ENCODE data around the gene CA4. TPM values are rescaled to one million over a fixed set of nuclear protein-coding genes. Genes with fewer than 3 reads are reported as not detected.
A peak's percentile ranks its signal among the peaks of the same experiment; 100 is the strongest.

The CA4 gene
- total and polyA plus RNA-seq, 10 donors, result 1.7 to 19.3 (median 8.1) TPM

GRCh38 chr17:60130466-60130865 lies 19.3 kb upstream of the CA4 start:
- TF ChIP-seq POLR2A (IDR thresholded peaks at IDR 0.05), result no peak
- TF ChIP-seq CTCF (IDR thresholded peaks at IDR 0.05 in 8 of 11, conservative IDR thresholded peaks at IDR 0.05 in 3 of 11), result no peak
- no peak for TF ChIP-seq POLR2AphosphoS5 (IDR thresholded peaks at IDR 0.05)
- H3K27ac ChIP-seq, result no peak overlapping the region
- no peaks in the 10 kb centered on the region for H3K27me3 ChIP-seq (replicated peaks in 1 of 7)
- no peak for DNase-seq
- H3K9me3 ChIP-seq, result no peaks in the 10 kb centered on the region
- WGBS, 5 donors, result 75 to 90% (median 80%) methylated on average over 3 of the region's 3 CpGs
- H3K36me3 ChIP-seq, result peaks cover 0 to 12% (median 0%) of the 10 kb centered on the region in 6 donors
- no peak overlapping the region for H3K4me3 ChIP-seq
- H3K4me1 ChIP-seq, result peaks cover 7 to 25% (median 22%) of the 10 kb centered on the region in 6 donors
- intact Hi-C loops (cut with DNase I; ENCODE audit: low total_unique reads), result no loop called here

GRCh38 chr17:60134396-60135150 lies 15.2 kb upstream of the CA4 start:
- peak in 1 of 3 donors; percentile 25 for TF ChIP-seq POLR2AphosphoS5 (IDR thresholded peaks at IDR 0.05)
- TF ChIP-seq POLR2A (IDR thresholded peaks at IDR 0.05), result no peak
- peak; percentile 73 for DNase-seq
- Histone ChIP-seq H3K27me3 (replicated peaks in 1 of 7) (peaks cover 0 to 27% (median 16%) of the 10 kb centered on the region in 7 donors), H3K4me3 (peak overlapping the region; percentile 51 to 87 (median 68)), H3K36me3 (peaks cover 0 to 12% (median 0%) of the 10 kb centered on the region in 6 donors), H3K4me1 (peaks cover 10 to 43% (median 37%) of the 10 kb centered on the region in 6 donors), H3K9me3 (no peaks in the 10 kb centered on the region), H3K27ac (peak overlapping the region; percentile 9 to 85 (median 77))
- intact Hi-C loops (cut with DNase I; ENCODE audit: low total_unique reads), result no loop called here
- 8 to 13% (median 10%) methylated on average over 16 of the region's 16 CpGs for WGBS, 5 donors

GRCh38 chr17:60135151-60135950 lies 14.4 kb upstream of the CA4 start:
- Histone ChIP-seq H3K4me1 (peaks cover 12 to 50% (median 43%) of the 10 kb centered on the region in 6 donors), H3K36me3 (peaks cover 0 to 12% (median 0%) of the 10 kb centered on the region in 6 donors), H3K27me3 (replicated peaks in 1 of 7) (peaks cover 0 to 34% (median 24%) of the 10 kb centered on the region in 7 donors), H3K27ac (peak overlapping the region; percentile 9 to 85 (median 77)), H3K4me3 (peak overlapping the region; percentile 51 to 87 (median 68)), H3K9me3 (no peaks in the 10 kb centered on the region)
- TF ChIP-seq POLR2A (IDR thresholded peaks at IDR 0.05) (no peak), POLR2AphosphoS5 (IDR thresholded peaks at IDR 0.05) (peak; percentile 87 to 93 (median 91))
- WGBS, 5 donors, result 2 to 6% (median 3%) methylated on average over 24 to 54 of the region's 54 CpGs
- intact Hi-C loops (cut with DNase I; ENCODE audit: low total_unique reads), result no loop called here
- peak; percentile 97 for DNase-seq

- 77 to 80% (median 78%) methylated on average over 13 of the region's 13 CpGs for WGBS, 5 donors
- Histone ChIP-seq H3K27ac (peak overlapping the region in 1 of 8 donors; percentile 81), H3K4me3 (peak overlapping the region in 4 of 8 donors; percentile 65 to 87 (median 81)), H3K9me3 (no peaks in the 10 kb centered on the region), H3K4me1 (peaks cover 12 to 58% (median 47%) of the 10 kb centered on the region in 6 donors), H3K36me3 (peaks cover 0 to 12% (median 0%) of the 10 kb centered on the region in 6 donors), H3K27me3 (replicated peaks in 1 of 7) (peaks cover 2 to 42% (median 31%) of the 10 kb centered on the region in 7 donors)
- peak; percentile 41 for DNase-seq
- intact Hi-C loops (cut with DNase I; ENCODE audit: low total_unique reads), result no loop called here
- no peak for TF ChIP-seq CTCF (IDR thresholded peaks at IDR 0.05 in 8 of 11, conservative IDR thresholded peaks at IDR 0.05 in 3 of 11)
- TF ChIP-seq POLR2AphosphoS5 (IDR thresholded peaks at IDR 0.05), result no peak
- no peak for TF ChIP-seq POLR2A (IDR thresholded peaks at IDR 0.05)
Measured at GRCh38 chr17:60135951-60136666, 13.7 kb upstream of the CA4 start.

All from spleen (tissue), 11 donors.